ENCODE data around the gene CD52.
"Not testable (repeated sequence)": the region's sequence is repeated elsewhere in the genome, so short reads cannot be mapped to it uniquely, and the experiment has no call there.

CD52 gene

DNA sequence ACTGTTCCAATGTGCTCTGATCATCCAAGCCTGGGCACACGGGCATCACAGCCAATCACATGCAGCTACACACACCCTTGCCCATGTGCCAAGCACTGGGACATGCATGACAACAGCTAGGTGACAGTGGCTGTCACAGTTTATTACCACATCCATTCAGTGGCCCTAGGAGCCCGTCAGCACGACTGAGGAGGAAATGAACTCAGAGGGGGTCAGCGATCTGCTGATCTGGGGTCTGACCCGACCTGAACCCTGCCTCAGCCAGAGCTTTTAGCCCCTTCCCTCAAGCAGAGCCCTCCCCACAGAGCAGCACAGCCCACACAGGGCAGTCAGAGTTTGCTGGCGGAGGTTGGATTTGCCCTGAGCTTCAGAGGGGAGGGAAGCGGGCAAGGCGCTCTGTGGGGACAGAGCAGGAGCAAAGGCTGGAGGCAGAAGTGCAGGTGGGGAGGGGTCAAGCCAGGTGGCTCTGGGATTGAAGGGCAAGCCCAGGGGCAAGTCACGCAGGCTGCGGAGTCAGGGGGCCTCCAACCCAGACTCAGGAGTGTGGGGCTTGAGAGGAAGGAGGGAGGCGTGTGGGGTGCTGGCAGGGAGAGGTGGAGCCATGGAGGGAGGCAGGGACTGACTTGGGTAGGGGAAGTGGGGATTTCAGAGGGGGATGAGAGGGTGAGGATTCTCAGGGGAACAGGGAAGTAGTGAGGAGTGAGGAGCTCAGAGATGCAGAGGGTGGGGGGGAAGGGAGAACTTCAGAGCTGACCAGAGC lies 27.5 kb upstream of the CD52 start:
- DNase-seq (ENCODE audit: extremely low read depth, low read depth), result no peak
- TF ChIP-seq, protein P1, sequence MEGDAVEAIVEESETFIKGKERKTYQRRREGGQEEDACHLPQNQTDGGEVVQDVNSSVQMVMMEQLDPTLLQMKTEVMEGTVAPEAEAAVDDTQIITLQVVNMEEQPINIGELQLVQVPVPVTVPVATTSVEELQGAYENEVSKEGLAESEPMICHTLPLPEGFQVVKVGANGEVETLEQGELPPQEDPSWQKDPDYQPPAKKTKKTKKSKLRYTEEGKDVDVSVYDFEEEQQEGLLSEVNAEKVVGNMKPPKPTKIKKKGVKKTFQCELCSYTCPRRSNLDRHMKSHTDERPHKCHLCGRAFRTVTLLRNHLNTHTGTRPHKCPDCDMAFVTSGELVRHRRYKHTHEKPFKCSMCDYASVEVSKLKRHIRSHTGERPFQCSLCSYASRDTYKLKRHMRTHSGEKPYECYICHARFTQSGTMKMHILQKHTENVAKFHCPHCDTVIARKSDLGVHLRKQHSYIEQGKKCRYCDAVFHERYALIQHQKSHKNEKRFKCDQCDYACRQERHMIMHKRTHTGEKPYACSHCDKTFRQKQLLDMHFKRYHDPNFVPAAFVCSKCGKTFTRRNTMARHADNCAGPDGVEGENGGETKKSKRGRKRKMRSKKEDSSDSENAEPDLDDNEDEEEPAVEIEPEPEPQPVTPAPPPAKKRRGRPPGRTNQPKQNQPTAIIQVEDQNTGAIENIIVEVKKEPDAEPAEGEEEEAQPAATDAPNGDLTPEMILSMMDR (IDR thresholded peaks at IDR 0.05; ENCODE audit: low read depth, low read length), result no peak

DNA sequence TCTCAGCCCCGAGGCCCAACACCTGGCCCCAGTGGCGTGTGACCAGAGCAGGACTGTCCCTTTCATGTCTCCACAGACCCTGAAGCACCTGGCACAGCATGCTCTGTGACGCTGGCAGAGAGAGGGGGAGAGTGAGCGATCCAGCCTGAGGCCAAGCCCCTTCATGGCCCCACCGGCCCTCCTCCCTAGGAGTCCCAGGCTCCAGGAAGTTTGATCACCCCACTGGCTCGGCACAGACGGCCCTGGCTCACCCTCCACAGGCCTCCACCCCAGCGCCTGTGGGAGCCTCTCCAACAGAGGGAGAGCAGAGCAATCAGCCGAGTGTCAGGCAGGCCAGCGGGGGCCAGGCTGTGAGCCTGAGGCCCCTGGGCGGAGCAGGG lies 26.9 kb upstream of the CD52 start:
- no peak for DNase-seq (ENCODE audit: extremely low read depth, low read depth)
- TF ChIP-seq, protein P1 (IDR thresholded peaks at IDR 0.05; ENCODE audit: low read depth, low read length), result no peak

DNA sequence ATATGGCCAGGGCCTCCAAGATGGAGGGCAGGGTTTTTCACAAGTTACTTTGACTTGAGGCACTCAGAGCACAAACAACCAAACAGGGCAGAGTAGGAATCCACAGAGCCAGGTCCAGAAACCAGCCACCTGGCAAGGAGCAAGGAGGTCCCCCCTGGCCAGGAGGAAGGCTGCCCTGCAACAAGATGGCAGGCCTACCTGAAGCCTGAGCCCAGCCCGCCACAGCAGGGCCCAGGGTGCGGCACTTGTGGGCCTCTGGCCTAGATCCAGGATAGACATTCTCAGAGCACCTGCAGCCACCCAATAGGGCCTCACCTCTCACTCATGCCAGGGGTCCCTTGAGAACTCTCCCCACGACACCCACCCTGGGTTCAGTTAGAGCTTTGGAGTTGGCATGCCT lies 26.3 kb upstream of the CD52 start:
- no peak for DNase-seq (ENCODE audit: extremely low read depth, low read depth)
- TF ChIP-seq, protein P1 (IDR thresholded peaks at IDR 0.05; ENCODE audit: low read depth, low read length), result no peak

DNA sequence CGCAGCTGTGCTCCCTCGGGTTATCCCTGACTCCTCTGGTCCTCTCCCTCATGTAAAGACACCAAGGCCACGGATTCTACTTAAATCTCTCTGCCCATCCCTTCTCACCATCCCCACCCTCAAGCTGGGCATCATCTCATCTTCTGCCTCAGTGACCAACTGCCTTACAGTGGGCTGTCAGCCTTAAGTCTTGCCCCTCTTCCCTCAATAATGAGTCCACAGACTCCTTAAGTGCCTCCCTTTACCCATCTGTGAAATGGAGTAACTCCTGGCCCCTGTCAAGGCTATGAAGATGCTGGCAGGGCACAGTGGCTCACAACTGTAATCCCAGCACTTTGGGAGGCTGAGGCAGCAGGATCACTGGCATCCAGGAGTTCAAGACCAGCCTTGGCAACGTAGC lies 25.8 kb upstream of the CD52 start:
- TF ChIP-seq, protein P1 (IDR thresholded peaks at IDR 0.05; ENCODE audit: low read depth, low read length), result no peak

DNA sequence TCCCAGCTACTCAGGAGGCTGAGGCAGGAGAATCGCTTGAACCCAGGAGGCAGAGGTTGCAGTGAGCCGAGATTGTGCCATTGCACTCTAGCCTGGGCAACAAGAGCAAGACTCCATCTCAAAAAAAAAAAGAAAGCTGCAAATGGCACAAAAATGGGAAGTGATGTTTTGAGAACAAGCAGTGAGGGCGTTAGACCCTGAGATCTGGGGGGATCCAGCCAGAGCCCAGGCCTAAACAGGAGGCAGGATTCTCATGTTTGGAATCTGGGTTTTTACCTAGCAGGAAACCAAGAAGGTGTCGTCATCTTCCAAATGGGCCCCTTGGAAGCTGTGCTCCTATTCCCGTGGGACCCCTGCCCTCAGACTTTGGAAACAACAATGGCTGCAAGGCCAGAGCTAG lies 25.0 kb upstream of the CD52 start:
- DNase-seq (ENCODE audit: extremely low read depth, low read depth), result not testable (repeated sequence)

More for the DNA sequence above, 25.8 kb upstream of the CD52 start:
- DNase-seq (ENCODE audit: extremely low read depth, low read depth), result no peak

DNA sequence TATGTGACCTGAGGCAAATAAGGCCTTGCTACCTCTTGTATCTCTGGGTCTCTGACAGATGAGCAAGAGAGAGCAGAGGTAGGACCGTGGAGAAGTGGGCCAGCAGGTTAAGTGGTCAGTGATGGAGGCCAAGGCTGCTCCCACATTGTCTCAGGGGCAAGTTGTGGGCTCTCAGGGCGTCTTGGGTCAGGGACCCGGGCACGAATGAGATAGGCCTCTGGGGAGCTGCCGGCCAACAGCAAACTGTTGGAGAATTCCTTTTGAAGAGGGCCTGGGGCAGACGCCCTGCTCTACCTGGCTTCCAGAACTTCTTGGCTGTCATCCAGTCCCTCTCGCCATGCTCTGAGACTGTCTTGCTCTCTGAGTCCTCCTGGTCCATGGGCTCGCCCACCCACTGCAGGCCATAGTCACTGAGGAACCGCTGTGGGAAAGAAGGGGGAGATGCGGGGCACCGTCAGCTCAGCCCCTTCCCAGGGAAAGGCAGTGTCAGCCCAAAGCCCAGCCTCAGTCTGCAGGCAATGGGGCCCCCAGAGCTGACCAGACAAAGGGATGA lies 23.8 kb upstream of the CD52 start:
- TF ChIP-seq, protein P1 (IDR thresholded peaks at IDR 0.05; ENCODE audit: low read depth, low read length), result no peak
- DNase-seq (ENCODE audit: extremely low read depth, low read depth), result no peak

DNA sequence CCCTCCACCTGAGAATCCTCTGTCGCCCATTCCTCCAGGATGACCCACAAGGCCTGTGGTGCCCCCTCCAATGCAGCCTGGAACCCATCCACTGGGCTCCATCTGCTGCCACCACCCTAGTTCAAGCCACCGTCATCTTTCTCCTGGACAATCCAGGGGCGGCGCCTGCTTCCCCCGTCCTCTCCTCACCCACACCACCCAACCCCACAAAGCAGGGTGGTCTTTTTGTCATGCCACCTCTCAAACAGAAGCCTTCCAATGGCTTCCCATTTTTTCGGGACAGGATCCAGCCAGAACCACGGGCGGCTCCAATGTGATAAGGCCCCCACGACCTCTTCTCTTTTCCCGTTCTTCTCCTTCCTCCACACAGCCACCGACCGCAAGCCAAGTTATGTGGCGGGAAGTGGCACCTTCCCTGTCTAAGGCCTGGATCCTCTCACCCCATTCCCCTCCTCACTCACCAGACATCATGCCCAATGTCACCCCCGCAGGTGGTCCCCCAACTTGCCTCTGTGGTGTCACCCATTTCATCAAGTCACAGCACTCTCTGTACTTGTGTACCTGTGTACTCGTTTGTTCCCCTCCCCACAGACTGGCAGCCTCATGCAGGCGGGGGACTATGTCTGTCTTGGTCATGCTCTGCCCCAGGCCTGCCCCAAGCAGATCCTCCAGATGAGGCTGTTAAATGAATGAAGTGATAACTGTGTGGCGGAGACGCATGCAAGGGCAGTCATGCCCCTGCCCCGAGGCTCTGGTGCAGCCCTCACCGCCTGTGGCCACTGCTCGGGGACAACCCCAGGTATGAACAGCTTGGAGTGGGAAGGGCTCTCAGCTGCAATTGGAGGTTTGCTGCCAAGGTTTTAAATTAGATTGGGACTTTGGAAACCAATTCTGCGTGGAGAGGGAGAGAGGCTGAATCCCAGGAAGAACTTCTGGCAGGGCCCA lies 22.3 kb upstream of the CD52 start:
- DNase-seq (ENCODE audit: extremely low read depth, low read depth), result no peak
- TF ChIP-seq, protein P1 (IDR thresholded peaks at IDR 0.05; ENCODE audit: low read depth, low read length), result no peak
